Mesenchymal stem cell (in vitro differentiated cells and primary cell): ENCODE data around the gene KSR1.
"Not testable (repeated sequence)": the region's sequence is repeated elsewhere in the genome, so short reads cannot be mapped to it uniquely, and the experiment has no call there.

ENCODE experiments used
- DNase-seq: peaks from one replicate; pipeline ENCODE4 v3.0.0-alpha.2; 2013
- H2AFZ ChIP-seq: one replicate; pipeline ENCODE4 v1.6.1; 2013; ENCODE audit warnings: low read depth, mild to moderate bottlenecking, control low read depth, inconsistent platforms, low read length, moderate library complexity
- H2AK5ac ChIP-seq: 2 replicates; pipeline ENCODE4 v1.6.1; 2013; ENCODE audit warnings: low read length, moderate library complexity, mild to moderate bottlenecking, inconsistent platforms; ENCODE audit not compliant: severe bottlenecking
- H2BK120ac ChIP-seq: one replicate; pipeline ENCODE4 v1.6.1; 2013; ENCODE audit warnings: low read depth, mild to moderate bottlenecking, inconsistent platforms, low read length, moderate library complexity
- H2BK12ac ChIP-seq, 2 experiments: one replicate each; pipeline ENCODE4 v1.6.1; 2013; ENCODE audit warnings: inconsistent platforms in 2 of 2, low read length in 2 of 2, mild to moderate bottlenecking in 2 of 2, moderate library complexity in 2 of 2, control low read depth in 1 of 2
- H2BK15ac ChIP-seq: one replicate; pipeline ENCODE4 v1.6.1; 2013; ENCODE audit warnings: mild to moderate bottlenecking, low read depth, inconsistent platforms; ENCODE audit not compliant: poor library complexity, severe bottlenecking
- H2BK5ac ChIP-seq: 2 replicates; pipeline ENCODE4 v1.6.1; 2013; ENCODE audit warnings: low read depth, mild to moderate bottlenecking, low read length, control low read depth, inconsistent platforms; ENCODE audit not compliant: poor library complexity, severe bottlenecking
- H3K14ac ChIP-seq, 2 experiments: one replicate each; pipeline ENCODE4 v1.6.1; 2013; ENCODE audit warnings: inconsistent platforms in 2 of 2, low read length in 2 of 2, control low read depth in 1 of 2, mild to moderate bottlenecking in 1 of 2, moderate library complexity in 1 of 2
- H3K18ac ChIP-seq, 2 experiments: one replicate each; pipeline ENCODE4 v1.6.1; 2013; ENCODE audit warnings: inconsistent platforms in 2 of 2, low read length in 2 of 2, control low read depth in 1 of 2, low read depth in 1 of 2, mild to moderate bottlenecking in 1 of 2
- H3K23ac ChIP-seq, 2 experiments: one replicate each; pipeline ENCODE4 v1.6.1; 2013; ENCODE audit warnings: inconsistent platforms in 2 of 2, low read length in 2 of 2, mild to moderate bottlenecking in 2 of 2, moderate library complexity in 2 of 2, control low read depth in 1 of 2
- H3K27ac ChIP-seq: 2 replicates; pipeline ENCODE4 v1.5.1; 2013; ENCODE audit warnings: mild to moderate bottlenecking, moderate library complexity, low read length, control low read depth, inconsistent platforms; ENCODE audit not compliant: poor library complexity, severe bottlenecking
- H3K27me3 ChIP-seq, 2 experiments: 2 replicates each; pipeline versions ENCODE4 v1.6.1 to v1.7.0; 2013; ENCODE audit warnings: low read length in 2 of 2, mild to moderate bottlenecking in 2 of 2, moderate library complexity in 2 of 2, control low read depth in 1 of 2, inconsistent platforms in 1 of 2; ENCODE audit not compliant: control insufficient read depth in 1 of 2, insufficient read depth in 1 of 2
- H3K36me3 ChIP-seq, 2 experiments: 2 replicates each; pipeline versions ENCODE4 v1.6.1 to v1.7.0; 2013; ENCODE audit warnings: low read length in 2 of 2, control low read depth in 1 of 2, inconsistent platforms in 1 of 2, low read depth in 1 of 2, mild to moderate bottlenecking in 1 of 2; ENCODE audit not compliant: insufficient read depth in 2 of 2, control insufficient read depth in 1 of 2
- H3K4ac ChIP-seq, 2 experiments: one replicate each; pipeline ENCODE4 v1.6.1; 2013; ENCODE audit warnings: inconsistent platforms in 2 of 2, low read length in 2 of 2, mild to moderate bottlenecking in 2 of 2, moderate library complexity in 2 of 2, control low read depth in 1 of 2, low read depth in 1 of 2
- H3K4me1 ChIP-seq: 2 replicates; pipeline ENCODE4 v1.6.1; 2013; ENCODE audit warnings: low read depth, low read length, control low read depth; ENCODE audit not compliant: control insufficient read depth, insufficient read depth
- H3K4me2 ChIP-seq: 2 replicates; pipeline ENCODE4 v1.6.1; 2013; ENCODE audit warnings: low read length, mild to moderate bottlenecking, inconsistent platforms; ENCODE audit not compliant: poor library complexity, severe bottlenecking
- H3K4me3 ChIP-seq, 2 experiments: 2 replicates each; pipeline versions ENCODE4 v1.5.1 to v1.7.0; 2013; ENCODE audit warnings: low read length in 2 of 2, mild to moderate bottlenecking in 2 of 2, control low read depth in 1 of 2, low read depth in 1 of 2; ENCODE audit not compliant: insufficient read depth in 1 of 2
- H3K79me1 ChIP-seq: replicated peaks from 2 replicates; pipeline ENCODE4 v1.6.1; 2013; ENCODE audit warnings: mild to moderate bottlenecking, control low read depth, low read length, inconsistent platforms; ENCODE audit not compliant: poor library complexity, severe bottlenecking
- H3K9ac ChIP-seq: 2 replicates; pipeline ENCODE4 v1.7.0; 2013; ENCODE audit warnings: mild to moderate bottlenecking, low read length, moderate library complexity
- H3K9me3 ChIP-seq: 2 replicates; pipeline ENCODE4 v1.7.0; 2013; ENCODE audit warnings: mild to moderate bottlenecking, low read length; ENCODE audit not compliant: control insufficient read depth
- H4K8ac ChIP-seq: one replicate; pipeline ENCODE4 v1.6.1; 2013; ENCODE audit warnings: inconsistent platforms, mild to moderate bottlenecking, low read length, moderate library complexity
- H4K91ac ChIP-seq: one replicate; pipeline ENCODE4 v1.6.1; 2013; ENCODE audit warnings: mild to moderate bottlenecking, low read length, inconsistent platforms
- WGBS: methylation state at CpG from one replicate; pipeline ENCODE4 v1.1.7; 2013; ENCODE audit warnings: mixed read lengths; 5-methylcytosine and 5-hydroxymethylcytosine counted together

Gene KSR1

DNA sequence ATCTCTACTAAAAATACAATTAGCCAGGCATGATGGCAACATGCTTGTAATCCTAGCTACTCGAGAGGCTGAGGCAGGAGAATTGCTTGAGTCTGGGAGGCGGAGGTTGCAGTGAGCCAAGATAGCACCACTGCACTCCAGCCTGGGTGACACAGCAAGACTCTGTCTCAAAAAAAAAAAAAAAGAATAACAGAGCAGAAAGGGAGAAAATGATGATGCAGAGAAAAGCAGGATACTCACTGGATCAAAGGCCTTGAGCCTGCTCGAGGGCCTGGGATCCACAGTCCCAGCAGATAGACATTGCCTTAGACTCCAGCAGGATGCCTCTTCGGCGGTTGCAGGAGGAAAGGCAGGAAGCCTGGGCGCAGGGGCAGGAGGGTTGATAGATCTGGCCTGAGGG lies 7.7 kb upstream of the KSR1 start:
- 92% methylated on average over 5 of the region's 6 CpGs for WGBS
- not testable (repeated sequence) for H3K23ac ChIP-seq, H3K4me2 ChIP-seq, H2BK120ac ChIP-seq, H4K8ac ChIP-seq, H3K27ac ChIP-seq, H3K4me3 ChIP-seq, H2AK5ac ChIP-seq, H2BK5ac ChIP-seq, H3K18ac ChIP-seq, H3K79me1 ChIP-seq, H3K9me3 ChIP-seq, H2BK12ac ChIP-seq, DNase-seq, H3K27me3 ChIP-seq, H3K4ac ChIP-seq, H3K14ac ChIP-seq, H3K9ac ChIP-seq, H2BK15ac ChIP-seq, H4K91ac ChIP-seq, H2AFZ ChIP-seq, H3K4me1 ChIP-seq, H3K36me3 ChIP-seq

DNA sequence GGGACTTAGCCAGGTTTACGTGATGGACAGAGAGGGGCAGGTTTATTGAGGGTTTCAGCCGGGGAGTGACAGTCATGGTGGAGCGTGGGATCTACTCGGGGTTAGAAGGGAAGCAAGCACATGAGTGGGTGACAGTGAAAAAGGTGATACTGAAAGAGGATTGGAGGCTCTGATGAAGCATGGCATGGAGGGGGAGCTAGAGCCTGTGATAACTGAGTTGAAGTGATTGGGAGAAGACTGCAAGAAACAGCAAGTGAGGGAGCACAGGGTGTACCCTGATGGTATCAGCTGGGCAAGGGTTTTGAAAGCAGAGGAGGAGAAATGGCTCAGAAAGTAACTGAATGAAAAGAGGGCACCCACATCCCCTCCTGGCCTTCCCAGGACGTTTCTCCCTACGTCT lies 6.7 kb upstream of the KSR1 start:
- no peaks in the 10 kb centered on the region for H3K79me1 ChIP-seq
- H3K14ac ChIP-seq: no peak overlapping the region
- H2AFZ ChIP-seq: no peak overlapping the region
- H2BK12ac ChIP-seq: no peak overlapping the region
- no peak overlapping the region for H2BK120ac ChIP-seq
- H3K4me1 ChIP-seq: peaks cover 3% of the 10 kb centered on the region
- H3K36me3 ChIP-seq: no peaks in the 10 kb centered on the region
- H2BK15ac ChIP-seq: no peak overlapping the region
- H3K9me3 ChIP-seq: no peaks in the 10 kb centered on the region
- WGBS: 94% methylated on average over 6 of the region's 6 CpGs
- H3K4me2 ChIP-seq: no peak overlapping the region
- no peak overlapping the region for H4K8ac ChIP-seq
- H3K4ac ChIP-seq: no peak overlapping the region
- H2AK5ac ChIP-seq: no peak overlapping the region
- H3K23ac ChIP-seq: no peak overlapping the region
- DNase-seq: no peak
- no peak overlapping the region for H3K4me3 ChIP-seq
- H3K27ac ChIP-seq: no peak overlapping the region
- H4K91ac ChIP-seq: no peak overlapping the region
- H3K18ac ChIP-seq: no peak overlapping the region
- peaks cover 0 to 2% of the 10 kb centered on the region in 2 experiments for H3K27me3 ChIP-seq
- no peak overlapping the region for H2BK5ac ChIP-seq
- no peak overlapping the region for H3K9ac ChIP-seq

DNA sequence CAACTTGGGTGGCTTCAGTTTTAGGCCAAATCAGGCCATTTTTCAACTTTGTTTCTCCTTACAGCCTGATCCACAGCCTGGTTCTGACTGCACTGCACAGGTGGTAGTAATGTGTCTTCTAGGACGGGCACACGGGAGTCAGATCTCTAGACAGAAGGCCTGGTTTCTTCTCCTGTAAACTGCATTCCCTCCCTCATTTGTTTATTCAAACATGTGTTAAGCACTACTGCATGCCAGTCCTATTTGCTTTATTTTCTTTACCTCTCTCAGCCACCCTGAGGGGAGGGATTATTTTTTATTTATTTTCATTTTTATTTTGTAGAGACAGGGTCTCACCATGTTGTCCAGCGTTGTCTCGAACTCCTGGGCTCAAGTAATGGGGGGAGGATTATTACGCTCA lies 6.3 kb upstream of the KSR1 start:
- H3K27ac ChIP-seq: no peak overlapping the region
- no peak overlapping the region for H3K4me2 ChIP-seq
- no peak overlapping the region for H3K23ac ChIP-seq
- H3K14ac ChIP-seq: no peak overlapping the region
- H3K9me3 ChIP-seq: no peaks in the 10 kb centered on the region
- H2BK5ac ChIP-seq: no peak overlapping the region
- H4K8ac ChIP-seq: no peak overlapping the region
- H3K27me3 ChIP-seq: peaks cover 0 to 2% of the 10 kb centered on the region in 2 experiments
- H2BK12ac ChIP-seq: no peak overlapping the region
- H3K36me3 ChIP-seq: no peaks in the 10 kb centered on the region
- H2AFZ ChIP-seq: no peak overlapping the region
- no peak overlapping the region for H3K18ac ChIP-seq
- H4K91ac ChIP-seq: no peak overlapping the region
- no peak overlapping the region for H2BK120ac ChIP-seq
- H3K9ac ChIP-seq: no peak overlapping the region
- no peak overlapping the region for H3K4me3 ChIP-seq
- peaks cover 3% of the 10 kb centered on the region for H3K4me1 ChIP-seq
- no peak overlapping the region for H2BK15ac ChIP-seq
- DNase-seq: no peak
- H3K4ac ChIP-seq: no peak overlapping the region
- H3K79me1 ChIP-seq: no peaks in the 10 kb centered on the region
- WGBS: 89% methylated on average over 5 of the region's 5 CpGs
- no peak overlapping the region for H2AK5ac ChIP-seq

DNA sequence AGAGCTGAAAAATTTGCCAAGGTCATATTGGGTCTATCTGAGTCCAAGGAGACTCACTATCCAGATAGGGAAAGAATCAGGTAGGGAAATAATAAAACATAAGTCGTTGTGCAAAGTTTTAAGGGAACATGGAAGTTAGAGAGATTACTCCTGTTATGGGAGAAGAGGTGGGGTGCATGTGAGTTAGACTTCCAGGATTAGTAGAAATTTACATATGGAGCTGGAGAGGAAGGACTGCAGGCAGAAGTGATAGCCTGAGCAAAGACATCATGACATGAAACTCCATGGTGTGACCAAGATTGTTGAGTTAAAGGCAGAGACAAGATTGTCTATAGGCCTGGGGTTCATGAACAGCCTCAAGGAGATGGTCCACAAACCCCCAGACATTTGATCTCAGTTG lies 5.8 kb upstream of the KSR1 start:
- no peak overlapping the region for H2BK12ac ChIP-seq
- H3K14ac ChIP-seq: no peak overlapping the region
- no peak overlapping the region for H3K4me3 ChIP-seq
- no peak overlapping the region for H2BK5ac ChIP-seq
- no peak overlapping the region for H3K23ac ChIP-seq
- H2BK15ac ChIP-seq: no peak overlapping the region
- no peak overlapping the region for H3K27ac ChIP-seq
- no peak overlapping the region for H3K4ac ChIP-seq
- H3K36me3 ChIP-seq: no peaks in the 10 kb centered on the region
- 82% methylated on average over 1 of the region's 1 CpG for WGBS
- no peak for DNase-seq
- H3K18ac ChIP-seq: no peak overlapping the region
- H3K79me1 ChIP-seq: no peaks in the 10 kb centered on the region
- no peak overlapping the region for H4K8ac ChIP-seq
- no peak overlapping the region for H2AK5ac ChIP-seq
- H3K9ac ChIP-seq: no peak overlapping the region
- H2AFZ ChIP-seq: no peak overlapping the region
- no peak overlapping the region for H4K91ac ChIP-seq
- no peak overlapping the region for H3K4me2 ChIP-seq
- H2BK120ac ChIP-seq: no peak overlapping the region
- peaks cover 0 to 2% of the 10 kb centered on the region in 2 experiments for H3K27me3 ChIP-seq
- no peaks in the 10 kb centered on the region for H3K9me3 ChIP-seq
- H3K4me1 ChIP-seq: peaks cover 3% of the 10 kb centered on the region
